GM21367 (cell line): Measurements from ENCODE around the gene C12orf42.
A peak's percentile ranks its signal among the peaks of the same experiment; 100 is the strongest.
"Not testable (repeated sequence)": the region's sequence is repeated elsewhere in the genome, so short reads cannot be mapped to it uniquely, and the experiment has no call there.

Source experiments
- ATAC-seq: cut with Tn5 transposase; IDR thresholded peaks from one replicate; pipeline ENCODE4 v1.9.1; 2021; ENCODE audit not compliant: unreplicated experiment

Gene C12orf42

GRCh38 chr12:103425674-103426073 is 70.1 kb downstream of the C12orf42 start:
- ATAC-seq, result not testable (repeated sequence)

DNA sequence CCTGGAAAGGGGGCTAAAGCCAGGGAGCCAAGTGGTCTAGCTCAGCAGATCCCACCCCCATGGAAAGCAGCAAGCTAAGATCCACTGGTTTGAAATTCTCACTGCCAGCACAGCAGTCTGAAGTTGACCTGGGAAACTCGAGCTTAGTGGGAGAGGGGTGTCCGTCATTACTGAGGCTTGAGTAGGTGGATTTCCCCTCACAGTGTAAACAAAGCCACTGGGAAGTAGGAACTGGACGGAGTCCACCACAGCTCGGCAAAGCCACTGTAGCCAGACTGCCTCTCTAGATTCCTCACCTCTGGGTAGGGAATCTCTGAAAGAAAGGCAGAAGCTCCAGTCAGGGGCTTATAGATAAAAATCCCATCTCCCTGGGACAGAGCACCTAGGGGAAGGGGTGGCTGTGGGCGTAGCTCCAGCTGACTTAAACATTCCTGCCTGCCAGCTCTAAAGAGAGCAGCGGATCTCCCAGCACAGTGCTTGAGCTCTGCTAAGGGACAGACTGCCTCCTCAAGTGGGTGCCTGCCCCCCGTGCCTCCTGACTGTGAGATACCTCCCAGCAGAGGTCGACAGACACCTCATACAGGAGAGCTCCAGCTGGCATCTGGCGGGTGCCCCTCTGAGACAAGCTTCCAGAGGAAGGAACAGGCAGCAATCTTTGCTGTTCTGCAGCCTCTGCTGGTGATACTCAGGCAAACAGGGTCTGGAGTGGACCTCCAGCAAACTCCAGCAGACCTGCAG is 70.8 kb downstream of the C12orf42 start:
- not testable (repeated sequence) for ATAC-seq

- no peak for ATAC-seq
Observed at GRCh38 chr12:103423516-103423910, 72.3 kb downstream of the C12orf42 start.

GRCh38 chr12:103422746-103423515 is 72.8 kb downstream of the C12orf42 start:
- ATAC-seq, result no peak

DNA sequence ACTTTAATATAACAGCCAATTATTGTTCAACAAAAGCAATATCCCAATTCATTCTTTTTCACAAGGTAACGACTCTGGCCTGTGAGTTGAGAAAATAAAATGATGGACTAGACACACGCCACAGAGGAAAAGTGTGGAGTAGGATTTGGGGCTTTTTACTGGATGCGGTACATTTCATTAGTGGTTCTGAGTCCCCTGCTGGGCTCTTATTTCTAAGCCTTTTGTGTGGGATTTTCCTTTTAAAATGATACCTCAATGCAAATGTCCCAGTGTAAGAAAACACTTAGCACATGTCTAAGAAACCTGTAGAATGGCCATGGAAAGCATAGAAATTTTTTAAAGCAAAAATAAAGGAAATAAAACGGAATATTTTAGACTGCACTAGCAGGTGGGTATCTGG is 73.4 kb downstream of the C12orf42 start:
- ATAC-seq, result no peak

DNA sequence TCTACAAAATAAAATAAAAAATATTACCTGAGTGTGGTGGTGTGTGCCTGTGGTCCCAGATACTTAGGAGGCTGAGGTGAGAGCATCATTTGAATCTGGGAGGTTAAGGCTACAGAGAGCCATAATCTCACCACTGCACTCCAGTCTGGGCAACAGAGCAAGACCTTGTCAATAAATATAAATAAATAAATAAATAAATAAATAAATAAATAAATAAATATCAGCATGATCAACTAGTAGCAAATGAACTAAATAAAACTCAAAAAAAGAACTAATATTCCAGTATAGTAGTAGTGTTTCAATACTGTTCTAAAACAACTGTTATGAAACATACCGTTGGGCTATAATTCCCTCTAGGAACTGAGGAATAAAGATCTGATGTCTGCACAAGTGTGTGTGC is 74.4 kb downstream of the C12orf42 start:
- ATAC-seq, result no peak

DNA sequence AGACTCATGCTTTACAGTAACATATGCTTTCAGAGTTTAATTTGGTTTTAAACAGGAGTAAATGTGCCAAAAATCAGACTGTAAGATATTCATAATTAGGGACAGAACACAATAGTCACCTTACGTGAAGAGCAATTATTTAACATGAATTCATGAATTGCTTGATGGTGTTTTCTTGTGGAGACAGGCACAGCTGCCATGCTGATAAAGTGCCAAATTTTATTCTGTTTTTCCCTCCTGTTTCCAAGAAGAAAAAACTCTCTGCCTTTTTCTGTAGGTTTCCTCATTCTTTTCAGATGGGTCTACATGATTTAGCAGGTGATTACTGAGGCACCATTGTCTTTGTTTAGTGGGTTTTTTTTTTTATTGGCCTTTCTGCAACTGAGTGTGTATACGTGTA is 80.1 kb downstream of the C12orf42 start:
- ATAC-seq, result no peak

GRCh38 chr12:103401421-103401820 is 94.3 kb downstream of the C12orf42 start:
- ATAC-seq, result no peak

GRCh38 chr12:103399986-103400385 is 95.8 kb downstream of the C12orf42 start:
- ATAC-seq, result no peak

- no peak for ATAC-seq
Observed at GRCh38 chr12:103397536-103397935, 98.2 kb downstream of the C12orf42 start.

DNA sequence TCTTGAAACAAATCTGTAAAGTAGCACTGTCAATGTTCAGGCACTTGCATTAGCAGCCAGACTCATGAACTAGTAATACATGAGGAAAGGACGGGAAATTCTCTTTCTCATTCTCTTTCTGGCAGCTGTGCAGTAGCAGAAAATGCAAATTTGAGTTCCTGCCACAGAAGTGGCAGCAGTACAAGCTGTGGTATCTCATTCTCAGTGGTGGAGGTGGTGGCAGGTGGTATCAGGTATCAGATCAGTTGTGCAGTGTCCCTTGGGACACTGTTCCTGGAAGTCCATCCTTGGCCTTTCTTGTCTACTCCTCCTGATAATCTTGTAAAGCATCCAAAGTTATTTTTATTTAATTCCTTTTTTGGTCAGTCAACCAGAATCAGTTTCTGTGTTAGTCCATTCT is 103.0 kb downstream of the C12orf42 start:
- ATAC-seq, result peak; percentile 94

- no peak for ATAC-seq
Observed at GRCh38 chr12:103391103-103391502, 104.7 kb downstream of the C12orf42 start.

GRCh38 chr12:103387385-103387784 is 108.4 kb downstream of the C12orf42 start:
- no peak for ATAC-seq

DNA sequence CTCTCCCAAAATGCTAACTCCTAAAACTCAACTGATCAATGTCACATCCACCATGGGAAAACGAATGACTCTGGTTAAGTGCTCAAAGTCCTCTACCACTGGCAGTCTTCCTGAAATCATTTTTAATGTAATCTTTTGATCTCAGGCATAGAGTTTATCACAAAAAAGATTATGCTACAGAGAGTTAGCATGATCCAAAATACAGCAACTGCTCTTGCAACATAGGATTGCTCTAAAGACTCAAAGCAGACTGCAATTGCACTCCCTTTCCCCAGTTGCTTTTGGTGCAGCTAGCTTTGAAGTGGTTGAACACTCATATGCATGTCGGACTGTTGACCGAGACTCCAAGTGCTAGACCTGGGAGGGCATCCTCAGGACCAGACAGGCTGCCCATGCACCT is 109.3 kb downstream of the C12orf42 start:
- no peak for ATAC-seq

- no peak for ATAC-seq
Observed at GRCh38 chr12:103382736-103383346, 112.9 kb downstream of the C12orf42 start.

- no peak for ATAC-seq
Observed at GRCh38 chr12:103382119-103382518, 113.6 kb downstream of the C12orf42 start.

DNA sequence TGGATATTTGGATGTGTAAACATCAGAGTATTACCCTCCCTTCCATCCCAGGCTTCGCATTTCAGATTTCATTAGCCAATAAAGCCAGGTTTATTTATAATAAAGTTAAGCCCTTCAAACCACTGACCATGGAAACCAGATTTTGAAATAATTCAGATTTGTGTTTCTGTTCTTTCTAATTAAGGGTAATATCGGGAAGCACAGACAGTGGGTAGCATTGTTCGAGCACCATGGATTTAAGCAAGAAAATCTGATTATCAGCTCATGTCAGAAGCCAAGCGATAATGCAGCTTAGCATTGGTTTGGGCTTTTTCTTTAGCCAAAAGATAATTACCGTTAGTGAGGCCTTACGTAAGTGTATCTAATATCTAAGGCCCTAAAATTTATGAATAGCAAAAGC is 116.1 kb downstream of the C12orf42 start:
- ATAC-seq, result no peak

DNA sequence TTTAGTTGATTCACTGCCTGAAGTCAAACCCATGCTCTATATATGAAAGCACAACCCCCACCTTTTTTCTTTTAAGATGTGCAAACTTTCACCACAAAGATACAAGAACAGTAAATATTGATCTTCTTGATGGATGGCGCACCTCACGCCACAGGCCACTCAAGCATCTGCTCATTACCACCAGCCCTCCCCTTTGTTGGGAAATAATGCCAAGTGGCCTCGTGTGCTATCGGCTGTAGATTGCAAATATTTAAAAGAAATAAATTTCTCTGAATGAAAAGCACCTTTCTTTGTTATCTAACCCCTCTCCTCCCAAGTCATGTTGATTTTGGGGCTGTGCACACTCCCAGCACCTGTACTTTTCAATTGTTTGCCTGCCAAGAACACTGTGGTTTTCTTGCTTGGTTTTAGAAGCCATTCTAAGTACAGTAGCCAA is 122.7 kb downstream of the C12orf42 start:
- ATAC-seq, result no peak

- ATAC-seq, result peak; percentile 65
Observed at GRCh38 chr12:103369929-103370328, 125.8 kb downstream of the C12orf42 start.

DNA sequence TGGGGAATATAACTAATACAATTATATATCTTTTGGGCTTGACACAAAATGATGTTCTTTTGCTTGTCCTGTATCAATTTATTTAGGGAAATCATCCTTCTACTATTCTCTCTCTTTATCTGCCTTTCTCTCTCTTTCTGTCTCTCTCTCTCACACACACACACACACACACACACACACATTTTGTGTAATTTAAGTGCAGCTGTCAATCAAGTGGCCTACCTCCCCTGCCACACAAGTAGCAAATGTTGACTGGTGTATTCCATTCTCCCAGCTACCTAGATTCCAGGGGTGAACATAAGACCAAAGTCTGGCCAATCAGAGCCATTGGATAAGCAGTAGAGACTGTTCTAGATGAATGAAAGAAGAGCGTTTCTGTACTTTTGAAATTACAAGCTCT is 127.6 kb downstream of the C12orf42 start:
- no peak for ATAC-seq

DNA sequence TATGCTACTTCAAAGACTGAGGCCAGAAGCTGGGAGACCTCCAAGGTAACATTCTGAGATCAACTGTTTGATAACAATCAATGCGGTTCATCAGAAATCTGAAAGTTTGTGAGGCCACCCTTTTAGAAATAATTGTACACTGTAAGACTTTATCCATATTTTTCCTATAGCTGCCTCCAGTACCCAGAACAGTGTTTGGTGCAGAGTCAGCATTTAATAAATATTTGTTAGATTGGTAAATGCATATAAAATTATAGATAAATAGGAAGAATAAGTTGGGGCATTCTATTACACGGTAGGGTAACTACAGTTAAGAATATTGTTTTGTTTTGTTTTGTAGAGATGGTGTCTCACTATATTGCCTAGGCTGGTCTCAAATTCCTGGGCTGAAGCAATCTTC is 141.4 kb downstream of the C12orf42 start:
- ATAC-seq, result no peak

DNA sequence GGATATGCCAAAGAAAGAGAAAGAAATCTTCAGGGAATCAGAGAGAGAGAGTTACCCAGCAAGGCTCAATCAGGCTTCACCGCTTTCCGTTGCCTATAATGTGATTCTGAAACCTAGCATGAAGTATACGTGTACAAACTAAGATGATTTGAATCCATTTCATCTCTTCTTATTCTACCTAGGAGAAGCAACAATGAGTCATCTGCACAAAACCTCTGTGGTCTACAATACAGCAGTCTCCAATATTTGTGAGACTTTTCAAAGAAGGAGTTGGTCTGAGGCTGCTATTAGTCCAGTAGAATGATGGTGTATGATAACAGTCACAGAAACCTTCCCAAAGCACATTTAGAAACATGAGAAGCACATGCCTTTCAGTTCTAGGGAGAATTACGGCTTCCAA is 141.9 kb downstream of the C12orf42 start:
- ATAC-seq, result no peak
